ENCODE results near the gene XCL1. TPM values are rescaled to one million over a fixed set of nuclear protein-coding genes. Genes with fewer than 3 reads are reported as not detected.
"Not testable (repeated sequence)": the region's sequence is repeated elsewhere in the genome, so short reads cannot be mapped to it uniquely, and the experiment has no call there.

XCL1 gene, protein sequence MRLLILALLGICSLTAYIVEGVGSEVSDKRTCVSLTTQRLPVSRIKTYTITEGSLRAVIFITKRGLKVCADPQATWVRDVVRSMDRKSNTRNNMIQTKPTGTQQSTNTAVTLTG
- 1 to 10 TPM in 1 of 2 donors, under 1 TPM in 1; 0.75 to 1.4 TPM for total RNA-seq
- 0.78 TPM for polyA plus RNA-seq (2013, experiment 1 of 2)
- not detected for polyA plus RNA-seq (2013, experiment 2 of 2)
- long read RNA-seq, experiment 1, result 0 reads
- long read RNA-seq, experiment 2, result 0 reads
- long read RNA-seq, experiment 3, partial matches to known transcripts, result 0 of 3 reads
- long read RNA-seq, experiment 3, other reads (novel, unspliced or antisense), result 3 of 3 reads
- long read RNA-seq, experiment 4, result 0 reads

DNA sequence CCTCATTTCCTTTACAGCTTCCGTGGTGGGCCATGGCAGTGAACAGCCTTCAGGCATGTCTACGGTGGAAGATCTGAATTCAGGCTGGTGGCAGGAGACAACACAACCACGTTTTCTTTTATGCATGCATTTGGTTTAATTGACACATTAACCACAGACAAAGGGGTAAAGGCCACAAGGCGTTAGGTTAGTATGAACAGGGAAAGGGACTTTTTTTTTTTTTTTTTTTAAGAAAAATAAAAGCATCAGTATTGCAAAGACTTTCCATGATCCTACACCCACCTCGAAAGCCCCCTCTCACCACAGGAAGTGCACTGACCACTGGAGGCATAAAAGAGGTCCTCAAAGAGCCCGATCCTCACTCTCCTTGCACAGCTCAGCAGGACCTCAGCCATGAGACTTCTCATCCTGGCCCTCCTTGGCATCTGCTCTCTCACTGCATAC, at the start of gene XCL1:
Gene XCL1 (plus strand): TSS at position 361 of the 444 bp plus-strand sequence. CDS start 33 bp downstream, at position 394.
- not testable (repeated sequence) for H3K9ac ChIP-seq (ENCODE audit: extremely low read depth, low read length, poor library complexity, severe bottlenecking); H3K27me3 ChIP-seq (ENCODE audit: control insufficient read depth, insufficient read depth, low read length, poor library complexity, severe bottlenecking); H3K27me3 Mint-ChIP-seq (ENCODE audit: insufficient read depth); H3K9me3 ChIP-seq (ENCODE audit: control insufficient read depth, low read length); H3K4me3 Mint-ChIP-seq; H3K4me1 ChIP-seq (ENCODE audit: control insufficient read depth, insufficient read depth, low read length); H3K27ac ChIP-seq (ENCODE audit: low read depth, low read length); H3K27ac Mint-ChIP-seq; H3K36me3 Mint-ChIP-seq (ENCODE audit: low read depth); H3K9me3 Mint-ChIP-seq; H3K4me3 ChIP-seq (ENCODE audit: low read length); DNase-seq; H3K36me3 ChIP-seq (ENCODE audit: control insufficient read depth, insufficient read depth, low read length)
- peaks cover 17% of the 10 kb centered on the region for H3K4me1 Mint-ChIP-seq
- WGBS, 2 experiments (ENCODE audit: insufficient coverage in 1 of 2, insufficient read length in 1 of 2), result 98% methylated on average over 2 of the region's 6 CpGs; no CpG with 5 or more reads in 1 of the 2 experiments

DNA sequence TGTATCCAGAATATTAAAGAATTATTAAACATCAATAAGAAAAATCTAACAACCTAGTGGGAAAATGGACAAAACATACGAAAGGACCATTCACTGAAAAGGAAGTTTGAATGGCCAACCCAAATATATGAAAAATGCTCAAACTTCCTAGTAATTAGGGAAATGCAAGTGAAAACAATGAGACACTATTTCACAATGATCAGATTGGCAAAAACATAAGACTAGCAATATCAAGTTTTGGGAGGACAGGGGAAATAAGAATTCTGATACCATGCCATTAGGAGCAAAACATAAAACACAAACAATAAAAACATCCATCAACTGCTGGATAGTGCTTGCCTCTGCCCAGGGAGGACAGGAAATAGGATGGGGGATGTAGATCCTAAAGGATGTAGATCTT, 46.9 kb upstream of the XCL1 start:
- Mint-ChIP-seq H3K27me3 (ENCODE audit: insufficient read depth) (no peaks in the 10 kb centered on the region), H3K36me3 (ENCODE audit: low read depth) (peaks cover 2% of the 10 kb centered on the region), H3K4me3 (no peak overlapping the region), H3K9me3 (peaks cover 5% of the 10 kb centered on the region), H3K27ac (no peak overlapping the region), H3K4me1 (peaks cover 7% of the 10 kb centered on the region)
- Histone ChIP-seq H3K4me3 (ENCODE audit: low read length) (no peak overlapping the region), H3K36me3 (ENCODE audit: control insufficient read depth, insufficient read depth, low read length) (no peaks in the 10 kb centered on the region), H3K9me3 (ENCODE audit: control insufficient read depth, low read length) (no peaks in the 10 kb centered on the region), H3K4me1 (ENCODE audit: control insufficient read depth, insufficient read depth, low read length) (no peaks in the 10 kb centered on the region), H3K27me3 (ENCODE audit: control insufficient read depth, insufficient read depth, low read length, poor library complexity, severe bottlenecking) (no peaks in the 10 kb centered on the region), H3K9ac (ENCODE audit: extremely low read depth, low read length, poor library complexity, severe bottlenecking) (no peak overlapping the region), H3K27ac (ENCODE audit: low read depth, low read length) (no peak overlapping the region)
- no peak for DNase-seq
- TF ChIP-seq, protein P1, sequence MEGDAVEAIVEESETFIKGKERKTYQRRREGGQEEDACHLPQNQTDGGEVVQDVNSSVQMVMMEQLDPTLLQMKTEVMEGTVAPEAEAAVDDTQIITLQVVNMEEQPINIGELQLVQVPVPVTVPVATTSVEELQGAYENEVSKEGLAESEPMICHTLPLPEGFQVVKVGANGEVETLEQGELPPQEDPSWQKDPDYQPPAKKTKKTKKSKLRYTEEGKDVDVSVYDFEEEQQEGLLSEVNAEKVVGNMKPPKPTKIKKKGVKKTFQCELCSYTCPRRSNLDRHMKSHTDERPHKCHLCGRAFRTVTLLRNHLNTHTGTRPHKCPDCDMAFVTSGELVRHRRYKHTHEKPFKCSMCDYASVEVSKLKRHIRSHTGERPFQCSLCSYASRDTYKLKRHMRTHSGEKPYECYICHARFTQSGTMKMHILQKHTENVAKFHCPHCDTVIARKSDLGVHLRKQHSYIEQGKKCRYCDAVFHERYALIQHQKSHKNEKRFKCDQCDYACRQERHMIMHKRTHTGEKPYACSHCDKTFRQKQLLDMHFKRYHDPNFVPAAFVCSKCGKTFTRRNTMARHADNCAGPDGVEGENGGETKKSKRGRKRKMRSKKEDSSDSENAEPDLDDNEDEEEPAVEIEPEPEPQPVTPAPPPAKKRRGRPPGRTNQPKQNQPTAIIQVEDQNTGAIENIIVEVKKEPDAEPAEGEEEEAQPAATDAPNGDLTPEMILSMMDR (conservative IDR thresholded peaks at IDR 0.05), result no peak
- 90 to 100% methylated on average over 1 of the region's 1 CpG for WGBS, 2 experiments (ENCODE audit: insufficient coverage in 1 of 2, insufficient read length in 1 of 2)

DNA sequence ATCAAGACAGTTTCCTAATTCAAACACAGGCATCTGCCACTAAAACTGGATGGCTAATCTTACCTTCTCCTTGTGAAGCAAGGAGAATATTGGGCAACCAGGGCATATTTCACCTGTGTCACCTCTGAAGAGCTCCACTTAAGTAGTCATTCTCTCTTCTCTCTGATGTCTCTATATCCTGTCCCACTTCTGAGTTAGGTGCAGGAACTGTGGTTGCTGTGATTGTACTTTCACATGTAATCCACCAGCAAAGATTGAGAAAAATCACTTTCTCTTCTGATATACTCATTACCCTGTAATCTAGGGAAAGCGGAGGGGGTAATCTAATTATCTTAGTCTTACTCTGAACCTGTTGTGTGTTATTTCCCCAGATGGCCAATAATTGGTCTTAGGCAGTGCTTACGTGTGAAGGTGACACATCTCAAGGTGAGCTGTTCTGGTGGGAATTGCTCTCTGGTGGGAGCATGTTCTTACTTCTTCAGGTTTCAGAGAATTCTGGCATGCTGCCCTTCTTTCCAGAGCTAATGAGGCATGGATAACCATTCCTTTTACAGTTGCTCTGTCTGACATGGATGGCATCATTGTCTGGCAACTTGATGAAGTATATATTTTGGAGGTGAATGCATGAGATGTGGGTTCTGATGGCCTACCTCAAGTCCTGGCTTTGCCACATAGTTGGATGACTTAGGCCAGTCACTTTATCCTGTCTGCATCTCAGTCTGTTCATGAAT, 44.6 kb upstream of the XCL1 start:
- WGBS, 2 experiments (ENCODE audit: insufficient coverage in 1 of 2, insufficient read length in 1 of 2), result 80 to 86% methylated on average over 2 of the region's 2 CpGs
- Histone ChIP-seq H3K27me3 (ENCODE audit: control insufficient read depth, insufficient read depth, low read length, poor library complexity, severe bottlenecking) (no peaks in the 10 kb centered on the region), H3K36me3 (ENCODE audit: control insufficient read depth, insufficient read depth, low read length) (no peaks in the 10 kb centered on the region), H3K9ac (ENCODE audit: extremely low read depth, low read length, poor library complexity, severe bottlenecking) (no peak overlapping the region), H3K4me1 (ENCODE audit: control insufficient read depth, insufficient read depth, low read length) (no peaks in the 10 kb centered on the region), H3K4me3 (ENCODE audit: low read length) (no peak overlapping the region), H3K9me3 (ENCODE audit: control insufficient read depth, low read length) (no peaks in the 10 kb centered on the region), H3K27ac (ENCODE audit: low read depth, low read length) (no peak overlapping the region)
- TF ChIP-seq, protein P1 (conservative IDR thresholded peaks at IDR 0.05), result no peak
- no peak overlapping the region for H3K27ac Mint-ChIP-seq
- H3K36me3 Mint-ChIP-seq (ENCODE audit: low read depth), result no peaks in the 10 kb centered on the region
- H3K9me3 Mint-ChIP-seq, result no peaks in the 10 kb centered on the region
- no peak for DNase-seq
- no peak overlapping the region for H3K4me3 Mint-ChIP-seq
- H3K4me1 Mint-ChIP-seq, result peaks cover 7% of the 10 kb centered on the region
- H3K27me3 Mint-ChIP-seq (ENCODE audit: insufficient read depth), result no peaks in the 10 kb centered on the region

All from endodermal cell (in vitro differentiated cells).